Uterus (tissue), 2 donors: Measurements from ENCODE around the gene KHK.

Experiments used
- CTCF ChIP-seq, 4 experiments: fragments of 200-600 bp in 2 of 4; fragments of 450-650 bp in 2 of 4; sonication (generic) in 2 of 4; IDR thresholded peaks; one replicate each; pipeline ENCODE4 v1.5.1; 2016 to 2019; ENCODE audit warnings: antibody characterized with exemption in 4 of 4, mild to moderate bottlenecking in 2 of 4, moderate library complexity in 1 of 4
- POLR2A ChIP-seq, 2 donors: fragments of 450-650 bp; IDR thresholded peaks; one replicate each; pipeline ENCODE4 v1.6.1; 2016; ENCODE audit warnings: antibody characterized with exemption in 2 of 2, mild to moderate bottlenecking in 1 of 2, moderate library complexity in 1 of 2

DNA sequence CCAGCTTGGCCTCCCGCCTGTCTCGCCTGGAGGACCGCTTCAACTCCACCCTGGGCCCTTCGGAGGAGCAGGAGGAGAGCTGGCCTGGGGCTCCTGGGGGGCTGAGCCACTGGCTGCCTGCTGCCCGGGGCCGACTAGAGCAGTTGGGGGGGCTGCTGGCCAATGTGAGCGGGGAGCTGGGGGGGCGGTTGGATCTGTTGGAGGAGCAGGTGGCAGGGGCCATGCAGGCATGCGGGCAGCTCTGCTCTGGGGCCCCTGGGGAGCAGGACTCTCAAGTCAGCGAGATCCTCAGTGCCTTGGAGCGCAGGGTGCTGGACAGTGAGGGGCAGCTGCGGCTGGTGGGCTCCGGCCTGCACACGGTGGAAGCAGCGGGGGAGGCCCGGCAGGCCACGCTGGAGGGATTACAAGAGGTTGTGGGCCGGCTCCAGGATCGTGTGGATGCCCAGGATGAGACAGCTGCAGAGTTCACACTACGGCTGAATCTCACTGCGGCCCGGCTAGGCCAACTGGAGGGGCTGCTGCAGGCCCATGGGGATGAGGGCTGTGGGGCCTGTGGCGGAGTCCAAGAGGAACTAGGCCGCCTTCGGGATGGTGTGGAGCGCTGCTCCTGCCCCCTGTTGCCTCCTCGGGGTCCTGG lies 3.7 kb upstream of the KHK start:
- TF ChIP-seq CTCF (IDR thresholded peaks at IDR 0.05), result no peak
- TF ChIP-seq POLR2A (IDR thresholded peaks at IDR 0.05), result no peak
